NCI-H1092 treated with DMSO at 0.1 percent for 48 hours (cell line): ENCODE data around the gene CPTP.

Source experiments
- DNase-seq: peaks from one replicate; lab custom pipeline; 2025; lab: John Stamatoyannopoulos, UW

The CPTP gene

DNA sequence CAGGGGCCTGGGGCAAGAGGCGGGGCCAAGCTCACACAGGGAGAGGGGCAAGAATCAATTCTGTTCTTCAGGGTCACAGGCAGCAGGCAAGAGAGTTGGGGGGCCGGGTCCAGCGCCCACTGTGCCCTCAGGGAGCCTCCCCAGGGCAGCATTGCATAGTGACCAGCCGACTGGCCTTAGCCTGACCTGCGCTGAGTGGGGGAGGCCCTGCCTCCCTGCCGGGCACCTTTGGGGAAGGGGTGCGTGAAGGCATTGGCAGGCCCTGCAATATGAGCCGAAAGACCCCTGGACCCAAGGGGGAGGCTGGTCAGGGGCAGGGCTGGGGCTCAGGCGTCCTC is 32.2 kb upstream of the CPTP start:
- DNase-seq: no peak

DNA sequence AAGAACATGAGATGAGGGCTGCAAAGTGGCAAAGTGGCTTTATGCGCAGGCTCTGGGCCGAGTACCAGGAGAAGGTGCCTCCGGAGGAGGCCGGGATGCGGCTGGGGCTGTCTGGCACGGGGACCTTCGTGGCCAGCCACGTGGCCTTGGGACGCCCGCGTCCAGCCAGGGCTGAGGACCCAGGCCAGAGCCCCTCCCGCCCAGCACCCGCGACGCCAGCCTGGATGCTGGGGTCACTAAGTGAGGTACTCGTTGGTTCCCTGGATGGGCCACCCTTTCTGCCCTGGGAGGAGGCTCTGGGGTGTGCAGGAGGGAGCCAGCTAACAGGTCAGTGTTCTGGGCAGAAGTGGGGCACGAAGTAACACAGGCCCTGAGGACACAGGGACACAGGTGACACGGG is 31.8 kb upstream of the CPTP start:
- DNase-seq: no peak

DNA sequence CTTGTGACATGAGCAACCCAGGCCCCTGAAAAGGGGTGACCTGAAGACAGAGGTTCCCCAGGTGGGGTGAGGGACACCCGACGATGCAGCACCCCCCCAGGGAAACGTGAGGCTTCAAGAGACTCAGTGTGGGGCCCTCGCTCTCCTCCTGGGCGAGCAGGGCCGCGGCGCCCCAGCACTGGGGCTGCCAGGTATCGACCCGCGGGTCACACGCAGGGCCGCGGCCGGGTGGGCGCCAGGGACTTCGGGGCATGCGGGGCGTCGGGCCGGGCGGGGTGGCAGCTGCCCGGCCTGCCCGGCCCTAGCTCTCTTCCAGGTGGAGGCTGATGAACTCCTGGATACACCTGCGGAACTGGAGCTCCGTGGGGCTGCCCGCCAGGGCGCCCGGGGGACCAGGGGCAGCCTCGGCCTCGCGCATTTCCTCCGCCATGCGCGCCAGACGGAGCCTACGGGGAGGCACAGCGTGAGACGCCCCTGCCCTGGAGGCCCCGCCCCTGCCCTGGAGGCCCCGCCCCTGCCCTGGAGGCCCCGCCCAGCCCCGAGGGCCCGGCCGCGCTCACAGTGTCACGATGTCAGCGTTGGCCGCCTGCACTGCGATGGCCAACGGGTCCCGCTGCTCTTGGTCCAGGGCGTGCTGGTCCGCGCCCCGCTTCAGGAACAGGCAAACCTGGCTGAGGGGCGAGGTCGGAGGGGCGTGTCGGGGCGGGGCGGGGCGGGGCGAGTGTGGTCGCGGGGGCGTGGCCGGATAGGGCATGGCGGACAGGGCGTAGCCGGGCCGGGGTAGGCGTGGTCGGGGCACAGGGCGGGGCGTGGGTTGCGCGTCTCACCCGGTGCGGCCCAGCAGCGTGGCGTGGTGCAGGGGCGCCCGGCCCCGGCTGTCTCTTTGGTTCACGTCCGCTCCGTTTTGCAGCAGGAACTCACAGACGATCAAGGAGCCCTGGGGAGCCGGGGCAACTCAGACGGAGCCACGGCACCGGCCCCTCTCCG is 31.0 kb upstream of the CPTP start:
- DNase-seq: no peak

DNA sequence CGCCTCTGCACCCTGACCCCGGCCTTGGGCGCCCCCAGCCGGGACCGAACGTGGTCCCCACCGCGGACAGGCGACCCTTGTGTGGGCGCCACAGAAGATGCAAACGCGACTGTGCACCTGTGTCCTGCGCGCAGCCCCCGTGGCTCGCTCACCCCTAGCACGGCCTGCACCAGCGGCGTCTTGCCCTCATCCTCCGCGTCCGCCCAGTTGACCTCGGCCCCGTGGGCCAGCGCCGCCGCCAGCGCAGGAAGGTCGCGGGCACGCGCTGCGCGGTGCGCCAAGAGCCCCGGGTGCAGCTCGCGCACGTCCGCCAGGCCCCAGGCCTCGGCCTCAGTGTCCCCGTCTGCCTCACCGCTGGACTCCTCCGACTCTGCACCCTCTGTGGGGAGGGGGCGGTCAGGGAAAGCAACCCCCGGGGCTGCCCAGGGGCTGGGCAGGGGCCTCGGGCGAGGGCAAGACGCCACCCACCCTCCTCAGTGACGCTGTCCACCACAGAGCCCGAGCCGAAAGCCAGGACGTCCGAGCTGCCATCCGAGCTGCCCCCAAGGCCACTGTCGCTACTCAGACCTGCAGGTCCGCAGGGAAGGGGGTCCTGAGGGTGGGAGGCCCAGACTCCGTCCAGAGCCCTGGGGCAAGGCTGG is 30.2 kb upstream of the CPTP start:
- DNase-seq: no peak

DNA sequence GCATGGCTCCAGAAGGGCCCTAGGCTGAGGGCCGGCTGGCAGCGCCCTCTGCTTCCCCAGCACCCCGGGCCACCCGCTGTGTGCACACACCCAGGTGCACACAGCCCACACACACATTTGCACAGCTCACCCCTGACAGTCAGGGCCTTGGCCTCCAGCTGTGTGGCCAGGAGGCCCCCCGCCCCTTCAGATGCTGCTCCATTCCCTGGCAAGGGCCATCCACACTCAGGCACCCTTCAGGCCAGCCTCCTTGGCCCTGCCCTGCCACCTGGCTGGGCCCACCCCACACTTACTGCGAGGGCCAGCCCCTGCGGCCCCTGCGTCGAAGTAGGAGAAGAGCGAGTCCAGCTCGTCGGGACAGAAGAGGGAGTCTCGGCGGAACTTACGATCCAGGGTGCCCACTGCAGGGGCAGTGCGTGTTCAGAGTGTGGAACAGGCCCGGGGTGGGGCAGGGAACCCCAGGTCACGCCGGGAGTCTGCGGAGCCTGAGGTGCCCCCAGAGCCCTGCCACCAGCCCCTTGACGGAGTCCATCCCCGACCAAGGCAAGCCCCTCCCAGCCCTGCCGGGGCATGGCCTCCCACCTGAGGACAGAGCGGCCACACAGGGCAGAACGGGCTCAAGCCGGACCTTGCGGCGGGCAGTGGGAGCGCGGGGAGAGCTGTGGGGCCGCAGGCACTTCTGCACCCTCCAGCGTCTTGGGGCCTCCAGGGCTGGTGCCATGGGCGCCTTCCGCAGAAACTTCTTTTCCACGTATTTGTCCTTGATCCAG is 29.3 kb upstream of the CPTP start:
- no peak for DNase-seq

DNA sequence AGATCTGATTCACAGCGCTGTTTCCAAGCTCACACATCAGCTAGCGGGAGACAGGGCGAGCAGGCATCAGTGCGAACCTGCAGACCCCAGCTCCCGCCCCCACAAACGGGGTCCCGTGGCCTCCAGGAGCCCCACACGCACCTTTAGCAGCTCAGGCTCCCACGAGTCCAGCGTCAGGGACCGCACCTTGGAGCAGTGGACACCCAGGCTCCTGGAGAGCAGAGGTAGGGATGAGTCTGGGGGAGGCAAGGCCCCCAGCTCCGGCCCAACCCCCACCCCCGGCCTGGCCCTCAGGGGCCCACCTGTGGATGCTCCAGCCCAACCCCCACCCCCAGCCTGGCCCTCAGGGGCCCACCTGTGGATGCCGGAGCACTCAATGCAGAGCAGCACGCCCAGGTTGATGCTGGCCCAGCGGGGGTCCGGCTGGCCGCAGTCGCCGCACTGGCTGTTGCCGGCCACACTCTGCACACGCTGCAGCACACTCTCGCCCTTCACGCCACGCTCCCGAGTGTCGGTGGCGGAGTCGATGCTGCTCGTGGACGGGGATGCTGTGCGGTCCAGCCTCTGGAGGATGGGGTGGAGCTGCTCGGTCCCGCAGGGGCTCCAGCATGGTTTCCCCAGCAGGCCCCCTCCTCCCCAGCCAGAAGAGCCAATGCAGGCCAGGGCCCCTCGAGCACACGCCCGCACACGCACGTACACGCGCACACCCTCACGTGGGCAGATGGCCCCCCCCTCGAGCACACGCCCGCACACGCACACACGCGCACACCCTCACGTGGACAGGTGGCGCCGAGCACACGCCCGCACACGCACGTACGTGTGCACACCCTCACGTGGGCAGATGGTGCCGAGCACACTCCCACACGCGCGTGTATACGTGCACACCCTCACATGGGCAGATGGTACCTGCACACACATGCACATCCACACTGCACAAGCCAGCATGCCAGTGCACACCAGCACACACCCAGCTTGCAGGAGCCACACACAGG is 28.2 kb upstream of the CPTP start:
- no peak for DNase-seq

DNA sequence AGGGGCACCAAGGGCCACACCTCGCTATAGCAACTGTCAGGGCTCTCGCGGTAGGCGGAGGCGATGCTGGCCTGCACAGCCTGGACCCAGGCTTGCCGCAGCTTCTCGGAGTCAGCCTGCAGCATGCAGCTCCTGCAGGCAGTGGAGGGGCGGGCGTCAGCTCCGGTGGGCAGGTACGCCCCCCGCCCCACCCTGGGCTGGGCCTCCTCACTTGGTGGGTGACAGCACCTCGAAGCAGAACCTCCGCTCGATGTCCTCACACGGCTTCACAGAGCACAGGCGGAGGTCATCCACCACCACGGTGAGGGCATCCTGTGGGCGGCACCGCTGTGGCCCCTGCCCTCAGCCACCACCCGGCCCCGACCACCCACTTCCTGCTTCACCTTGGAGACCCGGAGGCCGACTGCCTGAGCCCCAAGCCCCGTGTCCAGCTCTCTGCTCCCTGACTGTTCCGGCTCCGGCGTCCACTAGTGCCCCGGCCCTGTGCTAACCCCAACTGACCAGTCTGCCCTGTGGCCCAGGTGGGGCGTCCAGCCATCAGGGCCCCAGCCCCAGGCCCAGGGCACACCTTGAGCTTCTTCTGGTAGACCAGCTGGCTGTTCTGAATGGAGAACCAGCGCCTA is 26.7 kb upstream of the CPTP start:
- no peak for DNase-seq

DNA sequence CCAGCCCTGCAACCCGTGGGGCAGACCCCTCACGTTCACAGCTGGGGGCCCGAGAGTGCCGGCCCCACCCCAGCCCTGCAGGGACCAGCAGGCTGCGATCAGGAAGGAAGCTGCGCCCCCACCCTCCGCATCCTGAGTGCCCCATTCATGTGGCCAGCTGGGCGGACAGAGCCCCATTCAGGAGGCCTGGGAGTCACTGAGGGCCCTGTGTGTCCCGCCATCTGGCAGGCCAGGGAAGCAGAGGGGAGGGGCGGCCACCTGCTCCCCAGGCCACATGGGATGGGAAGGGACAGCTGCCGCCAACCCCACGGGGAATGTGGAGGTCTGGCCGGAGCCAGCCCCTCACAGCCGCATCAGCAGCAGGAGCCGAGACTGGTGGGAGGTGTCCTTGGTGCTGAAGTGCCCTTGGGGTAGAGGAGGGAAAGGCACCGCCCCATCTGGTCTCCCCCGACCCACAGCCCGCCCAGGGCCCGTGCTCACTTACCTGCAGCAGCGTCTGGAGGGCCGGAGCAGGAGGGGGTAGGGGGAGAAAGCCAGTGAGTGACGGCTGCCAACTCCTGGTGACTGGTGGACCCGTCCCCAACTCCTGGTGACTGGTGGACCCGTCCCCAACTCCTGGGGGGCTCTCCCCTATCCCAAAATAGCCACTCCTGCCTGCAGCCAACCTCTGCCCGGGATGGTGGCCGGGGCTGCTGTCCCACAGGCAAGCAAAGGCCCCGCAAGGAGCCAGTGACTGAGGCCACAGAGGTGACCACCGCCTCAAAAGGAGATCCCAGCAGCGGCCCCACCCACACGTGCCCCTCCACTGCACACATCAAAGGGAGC is 25.5 kb upstream of the CPTP start:
- no peak for DNase-seq

DNA sequence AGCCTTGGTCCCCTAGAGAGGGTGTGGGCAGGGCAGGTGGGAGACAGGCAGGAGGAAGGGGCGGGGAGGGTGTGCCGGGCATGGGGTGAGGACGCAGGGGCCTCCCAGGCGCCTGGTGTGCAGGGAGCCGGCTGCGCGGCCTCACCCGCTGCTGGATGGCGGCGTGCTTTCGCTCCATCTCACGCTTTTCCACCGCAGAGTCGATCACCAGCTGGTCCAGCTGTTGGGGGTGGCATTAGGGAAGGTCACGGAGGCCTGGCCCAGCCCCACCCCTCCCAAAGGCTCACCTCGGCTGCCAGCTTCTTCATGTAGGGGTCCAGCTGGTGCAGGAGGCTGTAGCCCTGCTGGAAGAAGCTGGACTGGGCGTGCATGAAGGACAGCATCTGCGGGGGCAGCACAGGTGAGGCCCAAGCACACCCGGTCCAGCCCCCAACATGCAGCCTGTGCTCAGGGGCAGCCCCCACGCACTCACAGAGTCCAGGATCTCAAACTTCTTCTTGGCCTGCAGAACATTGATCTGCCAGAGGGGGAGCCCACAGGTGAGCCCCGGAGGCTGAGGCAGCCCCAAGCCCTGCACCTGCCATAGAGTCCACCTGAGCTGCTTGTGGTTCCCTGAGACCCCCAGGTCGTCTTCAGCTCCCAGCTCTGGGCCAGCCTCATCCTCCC is 24.8 kb upstream of the CPTP start:
- no peak for DNase-seq

DNA sequence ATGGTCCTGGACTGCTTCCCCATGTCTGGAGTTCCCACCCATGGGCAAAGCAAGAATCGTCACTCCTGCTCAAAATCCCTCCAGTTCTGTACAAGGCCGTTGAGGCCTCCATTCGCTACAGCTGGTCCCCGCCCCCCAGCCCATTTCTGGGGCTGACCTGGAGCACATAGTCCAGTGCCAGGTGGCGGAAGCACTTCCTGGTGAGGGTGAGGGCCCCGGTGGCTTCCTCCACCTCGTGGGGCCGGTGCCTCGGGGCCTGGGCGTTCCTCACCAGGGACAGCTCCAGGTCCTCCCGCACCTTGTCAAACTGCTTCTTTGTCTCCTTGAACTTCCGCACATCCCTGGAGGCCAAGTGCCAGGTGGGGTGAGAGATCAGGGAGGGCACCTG is 24.3 kb upstream of the CPTP start:
- DNase-seq: no peak

DNA sequence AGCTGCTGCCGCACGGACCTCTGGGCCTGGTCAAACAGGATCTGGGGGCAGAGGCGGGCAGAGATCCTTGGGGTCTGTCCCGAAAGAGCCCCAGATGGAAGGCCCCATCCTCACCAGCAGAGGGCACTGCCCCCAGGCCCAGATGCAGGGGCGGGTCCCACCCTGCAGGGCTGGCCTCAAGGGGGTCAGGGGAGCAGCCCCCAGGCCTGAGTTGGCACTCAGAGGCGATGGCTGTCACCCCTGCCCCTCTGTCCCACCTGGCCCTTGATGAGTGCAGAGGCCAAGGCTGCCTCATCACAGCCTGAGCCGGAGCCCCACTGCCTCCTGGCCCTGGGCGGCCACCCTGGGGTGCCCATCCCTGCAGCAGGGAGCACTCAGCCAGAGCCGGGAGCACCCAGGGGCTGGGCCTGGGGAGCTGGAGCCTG is 22.6 kb upstream of the CPTP start:
- no peak for DNase-seq

DNA sequence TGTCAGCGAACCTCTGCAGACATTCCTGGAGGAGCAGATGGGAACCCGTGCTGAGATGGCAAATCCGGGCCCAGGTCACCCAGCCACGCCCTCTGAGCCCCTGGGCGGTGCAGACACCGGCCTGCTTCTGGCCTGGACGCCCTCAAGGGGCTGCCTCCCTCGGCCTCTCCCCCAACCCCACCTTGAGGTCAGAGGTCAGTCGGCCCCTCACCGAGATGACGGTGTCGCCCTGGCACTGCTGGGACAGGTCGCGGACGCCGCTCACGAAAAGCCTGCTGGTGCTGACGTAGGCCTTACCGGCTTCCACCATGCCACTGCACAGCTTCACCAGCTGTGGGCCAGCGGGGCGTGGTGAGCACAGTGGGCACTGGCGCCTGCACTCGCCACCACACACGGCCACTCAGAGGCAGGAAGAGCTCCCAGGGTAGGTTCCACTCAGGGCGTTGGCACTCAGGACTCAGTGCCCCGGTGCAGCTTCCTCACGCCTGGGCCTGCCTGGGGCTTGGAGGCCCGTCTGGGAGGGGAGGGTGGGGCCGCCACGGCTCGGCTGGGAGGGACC is 21.6 kb upstream of the CPTP start:
- no peak for DNase-seq

DNA sequence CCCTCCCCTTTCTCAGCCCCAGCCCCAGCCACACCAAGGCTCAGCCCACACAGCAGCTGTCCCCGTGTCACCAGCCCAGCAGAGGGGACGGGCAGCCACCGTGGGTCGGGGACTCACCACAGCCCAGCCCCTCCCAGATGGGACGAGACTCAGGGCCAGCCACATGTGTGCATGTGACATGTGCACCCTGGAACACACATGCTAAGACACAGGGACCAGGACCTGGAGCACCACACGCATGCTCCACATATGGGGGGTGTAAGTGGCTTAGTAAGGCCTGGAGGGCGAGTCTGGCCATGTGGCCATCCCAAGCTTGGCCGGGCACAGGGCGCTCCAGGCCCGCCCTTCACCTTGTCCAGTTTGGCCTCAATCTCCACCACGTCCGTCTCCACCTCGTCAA is 20.9 kb upstream of the CPTP start:
- DNase-seq: no peak

DNA sequence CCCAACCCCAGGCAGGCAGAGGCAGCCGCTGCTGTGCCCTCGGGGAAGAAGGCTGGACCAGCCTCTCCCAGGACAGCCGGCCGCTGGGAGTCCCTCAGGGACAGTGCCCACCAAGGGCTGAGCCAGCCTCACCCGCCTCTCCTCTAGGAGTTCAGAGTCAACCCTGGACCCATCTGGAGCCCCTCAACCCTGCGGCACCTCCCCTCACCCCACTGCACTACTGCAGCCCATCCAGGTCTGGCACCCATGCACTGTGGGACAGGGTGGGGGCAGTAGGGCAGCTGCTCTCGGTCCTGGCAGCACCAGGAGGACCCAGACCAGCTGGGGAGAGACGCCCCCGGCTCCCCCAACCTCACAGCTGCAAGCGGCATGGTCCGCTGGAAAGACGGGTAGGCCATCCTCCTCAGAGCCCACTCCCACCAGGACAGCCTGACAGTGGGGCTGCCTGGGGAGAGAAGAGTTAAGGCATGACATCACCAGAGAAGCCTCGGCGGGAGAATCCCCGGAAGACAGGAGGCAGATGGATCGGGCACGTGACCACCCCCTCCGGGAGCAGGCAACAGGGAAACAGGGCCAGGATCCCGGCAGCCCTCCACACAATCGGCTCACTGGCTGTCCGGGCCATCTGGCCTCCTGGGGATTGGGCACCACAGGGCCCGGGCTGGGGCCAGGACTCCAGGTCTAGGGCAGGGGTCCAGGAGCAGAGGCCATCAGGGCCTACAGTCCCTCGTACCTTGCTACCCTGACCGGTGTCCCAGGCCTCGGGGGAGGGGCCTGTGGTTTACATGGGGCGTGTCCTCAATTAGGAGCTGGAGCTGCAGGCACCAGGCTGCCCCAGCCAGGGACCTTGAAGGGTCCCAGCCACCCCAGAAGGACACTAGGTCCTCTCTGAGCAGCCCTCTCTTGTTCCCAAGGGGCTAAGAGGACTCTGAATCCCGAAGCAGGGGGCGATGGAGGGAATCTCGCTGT is 20.0 kb upstream of the CPTP start:
- DNase-seq: peak; percentile 20

DNA sequence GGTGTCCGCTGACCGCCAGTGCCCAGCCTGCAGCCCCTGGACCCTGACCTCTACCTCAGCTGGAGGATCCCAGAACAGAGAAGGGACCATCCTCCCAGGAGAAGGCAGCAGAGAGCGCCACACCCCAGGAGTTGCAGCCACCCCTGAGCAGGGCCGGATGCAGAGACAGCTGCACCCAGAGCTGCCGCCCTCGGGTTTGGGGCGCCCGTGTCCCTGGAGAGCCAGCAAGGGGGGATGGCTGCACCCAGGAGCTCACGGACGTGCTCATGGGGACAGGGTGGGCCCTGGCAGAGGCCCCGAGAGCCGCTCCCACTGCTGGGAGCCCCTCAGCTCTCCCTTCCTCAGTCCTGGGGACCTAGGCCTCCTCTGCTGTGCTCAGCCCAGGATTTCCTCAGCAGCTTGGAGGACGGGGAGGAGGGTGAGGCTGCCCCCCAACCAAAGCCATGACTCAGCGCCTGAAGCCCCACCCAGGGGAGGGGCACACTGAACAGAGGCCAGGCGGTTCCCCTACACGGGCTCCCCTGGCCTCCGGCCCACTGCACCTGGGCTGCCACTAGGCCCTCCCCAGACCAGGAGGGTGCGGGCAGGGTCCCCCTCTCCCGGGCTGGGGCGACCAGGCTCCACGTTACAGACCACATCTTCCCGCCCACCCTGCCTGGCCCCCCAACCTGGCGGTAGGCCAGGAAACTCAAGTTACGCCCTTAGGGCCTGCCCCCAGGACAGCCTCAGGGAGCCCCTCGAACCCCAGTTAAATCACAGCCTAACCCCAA is 19.1 kb upstream of the CPTP start:
- no peak for DNase-seq

DNA sequence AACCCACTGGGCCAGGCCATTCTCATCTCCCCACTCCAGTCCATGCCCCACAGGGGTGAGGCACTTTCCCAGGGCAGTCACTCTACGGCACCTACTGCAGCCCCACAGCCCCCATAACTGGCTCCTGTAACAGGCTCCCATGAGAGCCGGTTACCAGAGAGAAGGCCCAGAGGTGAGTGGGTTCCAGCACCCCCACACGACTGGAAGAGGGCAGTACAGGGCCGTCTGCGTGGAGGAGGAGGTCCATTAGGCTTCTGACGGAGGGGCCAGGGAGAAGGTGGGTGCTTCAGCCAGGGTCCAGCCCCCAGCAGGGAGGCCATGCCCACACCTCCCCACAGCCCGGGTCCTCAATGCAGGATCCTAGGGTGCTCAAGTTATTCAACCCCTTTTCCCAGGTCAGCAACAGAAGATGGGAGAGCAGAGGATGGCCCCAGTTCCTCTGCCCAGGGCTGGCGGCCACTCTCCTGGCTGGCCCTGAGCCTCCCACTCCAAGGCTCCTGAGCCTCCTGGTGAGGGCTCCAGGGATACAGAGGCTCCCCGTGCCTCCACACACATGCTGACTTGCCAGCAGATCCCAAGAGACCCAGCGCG is 18.4 kb upstream of the CPTP start:
- DNase-seq: no peak

DNA sequence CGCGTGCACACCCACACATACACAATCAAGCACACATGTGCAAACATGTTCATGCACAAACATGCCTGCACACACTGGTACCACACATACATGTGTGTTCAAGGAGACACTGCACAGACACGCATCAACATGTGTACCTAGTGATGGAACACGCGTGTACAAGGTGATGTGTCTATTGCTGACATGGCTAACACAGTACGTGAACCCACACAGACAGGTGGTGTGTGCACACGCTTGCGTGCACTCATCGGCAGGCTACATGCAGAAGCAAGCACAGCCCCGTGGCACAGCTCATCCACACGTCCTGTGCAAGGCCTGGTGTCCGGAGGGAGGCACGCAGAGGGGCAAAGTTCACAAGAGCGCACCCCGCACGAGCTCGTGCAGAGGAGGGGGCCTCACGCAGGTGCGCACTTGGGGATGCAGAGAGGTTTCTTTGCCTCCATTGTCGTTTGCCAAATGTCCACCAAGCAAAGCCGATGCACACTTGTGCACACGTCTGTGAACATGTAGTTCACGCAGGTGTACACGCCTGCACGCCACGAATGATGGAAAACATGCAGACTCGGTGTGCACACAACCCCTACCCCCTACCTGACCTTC is 17.8 kb upstream of the CPTP start:
- DNase-seq: no peak
